GM21825 (cell line): ENCODE results near the gene MYBBP1A.

Source experiments
- ATAC-seq: cut with Tn5 transposase; IDR thresholded peaks from one replicate; pipeline ENCODE4 v1.9.1; 2021; ENCODE audit warnings: mild to moderate bottlenecking, moderate library complexity; ENCODE audit not compliant: unreplicated experiment

MYBBP1A gene

DNA sequence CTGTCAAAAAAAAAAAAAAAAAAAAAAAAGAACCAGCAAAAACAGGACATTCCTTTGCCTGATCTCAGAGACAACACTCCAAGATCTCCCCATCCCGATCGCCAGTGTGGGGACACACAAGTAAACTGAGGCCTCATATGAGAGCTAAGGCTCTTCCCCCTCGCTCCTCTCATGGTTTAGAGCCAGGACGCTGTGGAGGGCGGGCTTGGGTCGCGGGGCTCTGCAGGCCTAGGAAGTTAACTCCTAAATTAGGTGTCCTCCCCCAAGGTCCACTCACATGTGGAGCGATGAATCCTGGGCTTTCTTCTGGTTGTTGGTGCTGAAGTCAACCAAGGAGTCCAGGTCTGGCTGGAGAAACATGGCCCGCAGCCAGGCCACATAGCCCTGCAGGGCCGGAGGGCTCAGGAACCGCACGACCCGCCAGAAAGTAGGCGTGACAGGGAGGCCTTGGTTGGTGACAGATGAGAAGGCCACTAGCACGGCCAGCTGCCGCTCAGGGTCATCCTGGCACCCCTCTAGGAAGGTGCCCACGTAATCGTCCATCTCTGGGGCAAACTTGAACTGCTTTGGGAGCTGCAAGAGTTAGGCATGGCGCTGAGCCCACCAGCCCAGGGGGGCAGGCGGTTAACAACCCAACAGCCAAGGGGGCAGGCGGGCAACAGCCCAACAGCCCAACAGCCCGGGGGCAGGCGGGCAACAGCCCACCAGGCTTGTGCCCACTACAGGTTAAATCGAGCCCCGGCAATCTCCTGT, 5.2 kb downstream of the MYBBP1A start:
- ATAC-seq, result no peak

DNA sequence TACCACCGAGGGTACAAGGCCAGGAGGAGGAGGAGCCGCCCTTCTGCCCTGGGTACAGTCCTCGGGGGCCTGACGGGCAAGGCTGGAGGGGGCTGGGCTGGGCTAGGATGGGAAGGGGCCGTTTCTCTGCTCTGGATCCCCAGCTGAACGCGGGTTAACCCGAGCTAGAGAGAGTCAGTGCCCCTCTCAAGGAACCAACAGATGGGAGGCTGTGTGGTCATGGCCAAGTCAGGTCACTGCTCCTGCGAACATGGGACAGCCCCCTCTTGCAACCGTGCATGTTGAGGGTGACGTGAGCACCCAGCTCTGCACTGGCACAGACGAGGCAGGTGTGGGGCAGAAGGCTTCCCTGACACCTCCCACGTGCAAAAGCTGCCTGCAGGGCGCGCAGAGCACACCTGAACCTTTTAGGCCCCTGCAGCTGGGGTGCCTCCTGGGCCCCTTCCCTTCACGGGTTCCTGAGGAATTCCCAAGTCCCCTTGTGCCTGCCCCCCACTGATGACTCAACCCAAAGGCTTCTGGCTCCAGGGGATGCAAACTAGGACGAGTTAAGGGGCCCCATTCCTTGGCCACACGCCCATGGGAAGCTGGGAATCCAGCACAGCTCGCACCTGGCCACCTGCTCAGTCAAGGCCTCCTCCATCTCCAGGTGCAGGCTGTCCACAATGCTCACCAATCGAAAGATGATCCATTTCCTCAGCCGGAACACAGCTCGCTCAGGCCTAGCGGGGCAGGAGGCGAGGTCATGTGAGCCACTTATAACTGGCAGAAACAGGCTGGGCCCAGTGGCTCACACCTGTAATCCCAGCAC, 6.3 kb downstream of the MYBBP1A start:
- ATAC-seq, result no peak

DNA sequence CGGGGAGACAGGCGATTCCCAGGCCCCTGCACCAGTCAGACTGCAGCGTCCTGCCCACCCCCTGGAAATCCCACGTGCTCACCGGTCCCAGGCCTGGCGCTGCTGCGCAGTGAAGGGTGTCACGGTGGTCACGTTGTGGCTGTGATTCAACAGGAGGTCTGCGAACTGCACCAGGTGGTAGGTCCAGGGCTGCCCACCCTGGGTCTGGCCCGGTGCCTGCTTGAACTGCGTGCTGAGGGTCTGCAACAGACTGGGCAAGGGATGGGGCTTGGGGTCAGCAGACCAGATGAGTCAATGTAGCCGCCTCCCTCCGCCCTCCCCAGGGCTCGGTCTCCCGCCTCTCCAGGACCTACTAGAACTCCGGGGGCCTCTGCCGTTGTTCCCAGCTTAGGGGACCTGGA, 7.1 kb downstream of the MYBBP1A start:
- ATAC-seq, result no peak

- no peak for ATAC-seq
These were observed 7.9 kb downstream of the MYBBP1A start for GRCh38 chr17:4547118-4547906.

DNA sequence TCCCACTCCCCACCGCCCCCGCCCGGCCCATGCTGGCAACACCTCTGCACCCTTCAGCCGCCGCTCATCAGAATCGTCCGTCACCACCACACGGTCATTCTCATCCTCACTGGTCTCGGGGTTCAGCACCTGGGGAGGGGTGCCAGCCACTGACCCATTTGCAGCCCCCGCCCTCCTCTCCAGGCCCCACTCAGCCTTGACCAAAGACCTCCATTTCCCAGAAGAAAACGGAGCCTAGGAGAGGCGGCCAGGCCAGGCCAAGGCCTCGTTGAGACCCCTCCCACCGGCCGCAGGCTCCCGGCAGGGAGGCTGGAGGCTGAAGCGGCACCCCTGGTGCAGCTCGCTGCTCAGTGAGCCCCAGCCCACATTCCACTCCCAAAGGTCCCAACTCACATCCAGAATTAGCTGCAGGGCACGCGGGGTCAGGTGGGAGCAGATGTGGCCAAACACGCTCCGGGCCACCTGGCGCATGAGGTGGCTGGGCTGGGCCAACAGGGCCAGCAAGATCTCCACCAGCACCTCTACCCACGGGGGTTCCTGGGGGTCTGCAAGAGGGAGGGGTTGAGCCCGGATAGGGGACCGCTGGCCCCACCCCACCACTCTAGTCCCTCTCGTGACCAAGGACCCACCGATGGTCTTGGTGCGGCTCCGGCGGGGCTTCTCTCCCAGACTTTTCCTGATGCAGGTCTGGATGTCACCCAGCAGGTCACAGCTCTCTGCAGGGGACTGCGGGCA, 9.8 kb downstream of the MYBBP1A start:
- ATAC-seq, result no peak

DNA sequence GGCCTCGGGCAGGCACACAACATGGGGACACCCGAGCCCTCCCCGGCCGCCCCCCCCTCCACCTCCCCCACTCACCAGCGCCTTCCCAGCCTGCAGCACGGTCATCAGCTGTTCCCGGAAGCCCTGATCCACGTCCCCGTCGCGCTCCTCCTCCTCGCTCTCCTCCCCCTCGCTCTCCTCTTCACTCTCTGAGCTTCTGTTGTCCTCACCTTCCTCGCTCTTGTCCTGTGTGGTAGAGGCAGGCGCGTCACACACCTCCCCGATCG, 10.3 kb downstream of the MYBBP1A start:
- ATAC-seq, result no peak

DNA sequence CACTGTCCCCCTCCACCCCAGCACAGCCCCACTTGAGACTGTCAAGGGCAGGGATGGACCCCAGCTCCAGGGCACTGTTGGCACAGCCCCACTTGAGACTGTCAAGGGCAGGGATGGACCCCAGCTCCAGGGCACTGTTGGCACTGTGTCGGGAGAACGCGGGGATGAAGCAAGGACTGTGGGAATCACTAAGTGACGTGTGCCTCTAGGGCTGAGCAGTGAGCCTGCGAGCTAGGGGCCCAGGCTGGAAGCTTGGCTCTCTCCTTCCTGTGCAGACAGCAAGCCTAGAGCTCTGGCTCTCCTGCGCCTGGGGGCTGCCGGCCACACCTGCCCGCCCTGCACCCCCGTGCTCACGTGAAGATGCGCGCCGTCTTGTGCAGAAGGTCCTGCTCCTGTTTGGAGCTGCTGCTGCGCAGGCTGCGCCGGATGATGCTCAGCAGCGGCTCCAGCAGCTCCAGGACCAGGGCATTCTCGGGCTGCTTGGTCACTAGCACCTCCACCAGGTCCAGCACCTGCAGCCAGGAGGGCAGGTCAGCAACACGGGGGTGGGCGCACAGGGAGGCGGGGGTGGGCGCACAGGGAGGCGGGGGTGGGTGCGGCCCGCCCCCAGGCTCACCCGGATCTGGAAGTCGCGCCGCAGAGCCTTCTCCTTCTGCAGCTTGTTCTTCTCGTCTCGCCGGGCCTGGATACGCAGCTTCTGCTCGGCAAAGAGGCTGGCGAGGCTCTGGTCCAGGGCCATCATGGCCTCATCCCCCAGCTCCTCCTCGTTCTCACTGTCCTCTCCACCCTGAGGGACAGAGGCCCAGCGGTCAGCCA, 10.8 kb downstream of the MYBBP1A start:
- ATAC-seq, result no peak

DNA sequence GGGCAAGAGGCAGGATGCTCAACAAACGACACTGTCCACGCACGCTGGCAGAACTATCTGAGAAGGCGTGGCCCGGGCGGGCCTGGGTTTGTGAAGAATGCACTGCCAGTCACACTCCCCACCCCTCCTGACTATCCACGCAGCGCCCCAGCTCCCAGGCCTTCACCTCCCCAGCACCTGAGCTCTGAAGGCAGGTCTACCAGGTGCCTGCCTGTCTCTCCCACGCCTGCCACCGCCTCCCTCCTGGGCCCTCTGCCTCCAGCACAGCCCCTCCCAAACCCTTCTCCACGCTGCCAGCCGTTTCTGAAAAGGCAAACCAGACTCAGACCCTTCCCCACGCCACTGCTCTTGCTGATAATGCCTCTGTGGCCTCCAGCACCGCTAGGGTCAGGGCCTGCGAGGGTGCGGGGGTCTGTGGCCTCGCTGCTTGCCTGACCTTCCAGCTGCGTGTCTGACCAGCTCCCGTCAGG, 11.6 kb downstream of the MYBBP1A start:
- no peak for ATAC-seq

GRCh38 chr17:4542726-4543191, 12.4 kb downstream of the MYBBP1A start:
- no peak for ATAC-seq

DNA sequence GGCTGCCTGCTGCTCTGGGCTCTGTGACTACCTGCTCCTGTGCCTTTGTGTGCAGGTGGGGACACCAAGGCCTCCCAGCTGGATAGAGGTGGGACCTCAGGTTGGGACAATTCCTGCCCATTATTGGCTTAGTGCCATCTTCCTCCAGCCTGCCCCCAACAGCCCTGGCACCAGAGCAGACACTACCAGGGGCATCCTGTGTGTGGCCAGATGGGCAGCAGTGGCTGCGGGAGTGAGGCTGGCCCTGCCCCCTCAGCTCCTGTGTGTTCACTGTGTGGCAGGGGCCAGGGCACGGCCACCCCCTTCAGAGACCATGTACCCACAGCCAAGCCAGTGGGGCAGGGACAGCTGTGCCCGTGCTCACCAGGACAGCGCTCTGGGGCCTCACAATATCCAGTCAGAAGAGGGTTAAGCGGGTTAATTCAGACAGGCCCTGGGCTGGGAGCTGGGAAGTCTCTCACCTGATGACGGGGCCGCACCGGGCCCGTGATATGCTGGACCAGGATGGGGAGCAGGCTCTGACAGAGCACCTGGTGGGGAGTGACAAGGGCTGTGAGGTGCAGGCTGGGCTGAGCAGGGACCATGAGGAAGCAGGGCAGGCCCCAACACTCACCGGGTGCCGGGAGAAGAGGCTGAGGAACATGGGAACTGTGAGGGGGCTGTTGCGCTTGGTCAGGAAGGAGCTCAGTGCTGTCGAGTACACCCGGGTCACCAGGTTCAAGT, 13.0 kb downstream of the MYBBP1A start:
- ATAC-seq, result no peak

- no peak for ATAC-seq
These were observed 13.7 kb downstream of the MYBBP1A start for GRCh38 chr17:4541328-4542002.

DNA sequence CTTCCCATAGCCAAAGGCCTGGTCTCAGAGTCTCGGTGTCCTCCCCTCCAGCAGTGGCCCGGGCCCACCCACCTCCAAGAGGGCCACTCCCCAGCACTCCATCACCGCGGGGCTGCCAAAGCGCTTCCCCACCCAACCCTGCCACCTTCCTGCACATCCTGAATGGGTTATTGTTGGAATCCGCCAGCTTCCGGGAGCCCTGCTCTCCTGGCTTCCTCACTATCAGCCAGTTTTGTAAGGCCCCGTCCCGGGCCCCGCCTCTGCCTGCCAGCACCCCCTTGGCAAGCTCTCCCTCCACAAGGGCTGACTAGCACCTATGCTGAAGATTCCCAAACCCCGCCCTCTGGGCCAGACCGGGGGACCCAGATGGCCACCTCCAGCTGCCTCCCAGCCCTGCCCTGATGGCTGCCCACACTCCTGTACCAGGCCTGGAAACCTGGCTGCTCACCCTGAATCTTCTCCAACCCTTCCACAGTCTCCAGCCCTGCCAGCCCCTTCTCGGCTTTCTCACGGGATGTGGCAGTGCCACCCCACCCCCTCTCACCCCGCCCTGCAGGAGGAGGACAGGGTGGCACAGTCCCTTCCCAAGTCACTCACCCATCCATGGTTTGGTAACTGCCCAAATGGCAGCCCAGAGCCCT, 14.4 kb downstream of the MYBBP1A start:
- no peak for ATAC-seq

GRCh38 chr17:4540224-4540651, 14.9 kb downstream of the MYBBP1A start:
- no peak for ATAC-seq

DNA sequence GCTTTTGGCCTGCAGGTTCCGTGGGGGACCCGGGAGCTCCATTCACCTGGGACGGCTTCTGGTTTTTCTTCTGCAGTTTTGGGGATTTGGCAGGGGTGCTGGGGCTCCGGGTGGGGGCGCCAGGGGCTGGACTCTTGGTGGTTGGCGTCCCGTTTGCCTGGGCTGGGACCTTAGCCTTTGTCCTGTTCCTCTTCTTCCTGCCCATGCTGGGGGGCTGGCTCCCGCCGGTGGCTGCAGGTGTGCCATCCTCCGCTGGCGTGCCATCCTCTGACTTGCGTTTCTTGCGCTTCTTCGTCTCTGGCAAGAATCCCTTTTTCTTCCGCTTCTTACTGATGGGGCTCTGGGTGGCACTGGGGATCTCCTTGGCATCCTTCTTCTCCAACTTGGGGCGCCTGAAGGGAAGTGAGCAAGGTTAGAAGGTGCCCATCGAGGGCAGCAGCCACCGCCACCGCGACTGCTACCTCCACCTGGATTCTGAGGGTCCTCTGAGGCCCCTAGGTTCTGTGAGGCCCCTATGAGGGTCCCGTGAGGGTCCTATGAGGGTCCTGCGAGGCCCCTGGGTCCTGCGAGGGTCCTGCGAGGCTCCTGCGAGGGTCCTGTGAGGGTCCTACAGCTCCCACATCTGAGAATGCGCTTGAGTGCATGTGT, 15.5 kb downstream of the MYBBP1A start:
- ATAC-seq, result no peak

GRCh38 chr17:4539025-4539424, 16.2 kb downstream of the MYBBP1A start:
- no peak for ATAC-seq

DNA sequence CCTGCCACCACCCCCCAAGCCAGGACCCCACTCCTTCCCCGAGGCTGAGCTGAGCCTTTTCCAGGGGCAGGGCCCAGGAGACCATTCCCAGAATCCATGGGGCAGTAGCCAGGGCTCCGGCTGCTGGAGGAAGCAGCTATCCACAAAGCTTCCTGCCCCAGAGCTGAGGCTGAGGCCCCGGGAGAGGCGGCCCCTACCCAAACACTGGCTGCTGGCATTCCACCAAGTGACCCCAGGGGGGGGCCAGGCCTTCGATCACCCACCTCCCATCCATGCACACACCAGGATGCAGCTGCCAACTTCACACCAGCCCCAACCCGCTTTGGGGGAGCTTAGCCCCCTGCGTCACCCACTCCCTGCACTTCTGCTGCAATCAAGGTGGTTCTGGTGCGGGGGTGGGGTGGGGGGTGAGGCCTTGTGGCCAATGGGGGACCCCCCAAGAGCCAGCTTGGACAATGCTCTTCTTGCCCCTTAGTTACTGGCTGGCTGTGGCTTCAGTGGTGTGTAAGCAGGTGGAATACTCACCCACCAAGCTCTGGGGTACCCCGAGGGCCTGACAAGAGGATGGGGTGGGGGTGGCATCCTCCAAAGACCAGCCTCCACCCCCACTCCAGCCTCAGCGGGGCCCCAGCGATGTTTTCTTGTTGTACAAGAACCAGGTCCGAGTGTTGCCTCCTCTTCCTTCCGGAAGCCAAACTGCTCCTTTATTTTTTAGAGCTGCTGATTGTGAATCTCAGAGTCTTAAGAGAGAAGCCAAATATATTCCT, 16.8 kb downstream of the MYBBP1A start:
- ATAC-seq, result no peak
